Measurements from ENCODE around the gene CFI. TPM values are rescaled to one million over a fixed set of nuclear protein-coding genes. Genes with fewer than 3 reads are reported as not detected.
A peak's percentile ranks its signal among the peaks of the same experiment; 100 is the strongest.

CFI gene
- total RNA-seq, 1 experiment from 2014 or later = 0.26 TPM

DNA sequence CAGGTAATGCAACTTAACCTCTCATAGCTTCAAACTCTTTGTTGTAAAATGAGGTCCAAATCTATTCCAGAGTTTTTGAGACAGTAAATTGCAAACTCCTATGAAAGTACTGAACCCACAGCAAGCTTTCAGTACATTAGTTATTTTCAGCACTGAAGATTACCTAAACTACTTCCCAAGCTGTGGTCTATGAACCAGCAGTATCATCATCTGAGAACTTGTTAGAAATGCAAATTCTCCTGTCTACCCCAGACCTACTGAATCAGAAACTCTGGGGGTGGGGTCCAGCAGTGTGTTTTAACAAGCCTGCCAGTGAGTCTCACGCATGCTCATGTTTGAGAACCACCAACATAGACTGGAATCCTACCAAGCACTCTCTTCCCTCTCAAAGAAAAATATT is 92.8 kb downstream of the CFI start:
- in situ Hi-C loops (cut with HindIII; ENCODE audit: low pct_unique_long_range_greater_than_20kb, low sequenced_read_pairs) = no loop called here
- DNase-seq (ENCODE audit: low read depth, low spot score) = no peak

DNA sequence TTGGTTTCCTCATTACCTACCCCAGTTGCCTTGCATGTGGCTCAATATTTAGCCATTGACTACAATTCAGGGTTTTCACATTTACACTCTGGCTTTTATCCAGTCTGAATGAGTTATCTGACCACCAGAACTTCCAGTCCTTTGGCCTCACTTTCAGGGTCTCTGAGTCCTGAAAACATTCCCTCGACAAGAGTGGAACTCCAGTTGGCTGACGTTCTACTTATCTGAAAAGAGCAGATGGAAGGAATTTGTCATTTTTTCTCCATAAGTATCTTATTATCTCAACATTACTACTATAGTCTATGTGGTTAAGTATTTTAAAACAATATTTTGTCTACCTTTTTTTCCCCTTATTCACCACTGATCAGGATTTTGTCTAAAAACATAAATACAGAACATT is 93.4 kb downstream of the CFI start:
- no peak for DNase-seq (ENCODE audit: low read depth, low spot score)
- in situ Hi-C loops (cut with HindIII; ENCODE audit: low pct_unique_long_range_greater_than_20kb, low sequenced_read_pairs) = no loop called here

DNA sequence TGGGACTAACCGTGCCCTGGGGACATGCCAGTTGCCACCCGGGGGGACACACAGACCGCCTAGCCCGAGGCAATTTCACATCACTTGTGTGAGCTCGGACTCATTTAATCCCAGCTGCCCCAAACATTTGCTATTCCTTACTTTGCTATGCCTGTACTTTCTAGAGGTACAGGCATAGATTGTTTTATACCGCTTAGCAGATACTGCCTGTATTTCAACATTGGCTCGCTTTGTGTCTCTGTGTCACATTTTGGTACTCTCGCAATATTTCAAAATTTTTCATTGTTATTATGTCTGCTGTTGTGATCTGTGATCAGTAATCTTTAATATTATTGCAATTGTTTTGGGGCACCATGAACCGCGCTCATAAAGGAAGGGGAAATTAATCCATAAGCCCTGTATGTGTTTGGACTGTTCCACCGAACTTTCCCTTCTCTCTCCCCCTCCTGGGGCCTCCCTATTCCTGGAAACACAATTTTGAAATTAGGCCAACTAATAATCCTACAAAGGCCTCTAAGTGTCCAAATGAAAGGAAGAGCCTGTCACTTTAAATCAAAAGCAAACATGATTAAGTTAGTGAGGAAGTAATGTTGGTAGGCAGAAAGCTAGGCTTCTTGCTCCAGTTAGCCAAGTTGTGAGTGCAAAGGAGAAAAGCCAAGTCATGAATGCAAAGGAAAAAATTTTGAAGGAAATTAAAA is 98.0 kb downstream of the CFI start:
- in situ Hi-C loops (cut with HindIII; ENCODE audit: low pct_unique_long_range_greater_than_20kb, low sequenced_read_pairs) = no loop called here
- peak; percentile 24 for DNase-seq (ENCODE audit: low read depth, low spot score)

DNA sequence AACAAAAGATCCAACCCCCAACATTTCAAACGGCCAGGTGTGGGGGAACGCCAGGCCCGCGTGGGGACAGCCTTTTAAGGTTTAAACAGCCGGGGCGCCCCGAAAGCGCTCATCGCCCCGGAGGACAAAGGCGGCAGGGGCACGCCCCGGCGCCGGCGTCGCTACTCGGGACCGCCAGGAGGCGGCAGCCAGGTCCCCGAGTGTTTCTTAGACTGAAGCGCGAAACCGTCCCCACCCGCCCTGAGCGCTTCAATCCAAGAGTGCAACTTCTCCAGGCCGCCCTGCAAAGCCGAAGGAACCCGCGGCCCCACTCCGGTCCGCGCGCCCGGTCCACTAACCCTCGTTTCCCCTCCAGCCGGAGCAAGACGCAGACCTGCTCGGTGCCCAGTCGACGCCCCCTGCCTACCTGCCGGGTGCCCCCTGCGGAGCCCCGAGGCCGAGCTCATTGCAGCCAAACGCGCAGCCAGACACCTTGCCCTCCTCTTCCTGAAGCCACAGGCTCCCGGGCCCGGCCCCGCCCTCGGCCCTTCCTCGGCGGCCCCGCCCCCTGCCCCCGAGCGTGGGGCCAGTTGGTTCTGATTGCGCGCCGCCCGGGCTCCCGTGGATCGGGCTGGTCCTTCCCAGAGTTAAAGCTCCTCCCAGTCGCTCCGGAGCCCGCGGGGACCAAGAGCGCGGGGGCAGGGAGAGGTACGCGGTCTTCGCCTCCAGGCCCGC is 98.7 kb downstream of the CFI start, which contains the start of gene CASP6:
TSS of gene CASP6 (minus strand) at position 496 of the 714 bp plus-strand sequence. CDS start at position 446, 50 bp downstream.
- in situ Hi-C loops (cut with HindIII; ENCODE audit: low pct_unique_long_range_greater_than_20kb, low sequenced_read_pairs) = no loop called here
- DNase-seq (ENCODE audit: low read depth, low spot score) = peak; percentile 58

DNA sequence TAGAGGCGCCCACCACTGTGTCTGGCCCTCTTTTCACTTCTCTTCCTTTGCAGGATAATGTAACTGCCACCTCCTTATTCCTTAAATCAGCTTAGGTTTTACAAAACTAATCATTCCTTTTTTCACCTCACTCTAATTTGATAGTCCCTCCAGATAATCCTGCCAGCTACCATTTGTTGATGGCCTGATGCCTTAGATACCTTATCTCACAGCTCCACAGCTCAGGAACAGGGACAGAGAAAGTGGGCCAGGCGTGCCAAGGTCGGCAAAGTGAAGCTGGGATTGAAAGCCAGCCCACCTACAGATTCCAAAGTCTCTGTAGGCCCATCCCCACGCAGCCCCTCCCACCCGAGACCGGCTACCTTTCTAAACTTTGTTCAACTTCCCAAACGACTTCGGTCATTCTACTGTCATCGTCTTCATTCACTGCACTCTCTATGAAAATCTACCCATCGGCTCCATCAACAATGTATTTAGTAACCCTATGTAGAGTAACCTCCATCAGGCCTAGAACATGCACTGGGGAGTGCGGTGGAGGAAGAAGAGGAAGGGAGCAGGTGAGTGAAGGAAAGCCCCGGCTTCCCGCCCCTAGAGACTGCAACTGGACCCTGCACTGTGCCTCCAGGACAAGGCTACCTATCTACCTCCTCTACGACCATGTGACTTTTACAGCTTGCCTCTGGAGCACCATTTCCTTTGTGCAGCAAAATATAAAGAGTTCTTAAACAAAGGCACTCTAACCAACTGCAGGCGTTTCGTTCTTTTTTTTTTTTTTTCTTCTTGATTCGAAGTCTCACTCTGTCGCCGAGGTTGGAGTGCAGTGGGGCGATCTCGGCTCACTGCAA is 100.0 kb downstream of the CFI start:
- no peak for DNase-seq (ENCODE audit: low read depth, low spot score)
- in situ Hi-C loops (cut with HindIII; ENCODE audit: low pct_unique_long_range_greater_than_20kb, low sequenced_read_pairs) = no loop called here

DNA sequence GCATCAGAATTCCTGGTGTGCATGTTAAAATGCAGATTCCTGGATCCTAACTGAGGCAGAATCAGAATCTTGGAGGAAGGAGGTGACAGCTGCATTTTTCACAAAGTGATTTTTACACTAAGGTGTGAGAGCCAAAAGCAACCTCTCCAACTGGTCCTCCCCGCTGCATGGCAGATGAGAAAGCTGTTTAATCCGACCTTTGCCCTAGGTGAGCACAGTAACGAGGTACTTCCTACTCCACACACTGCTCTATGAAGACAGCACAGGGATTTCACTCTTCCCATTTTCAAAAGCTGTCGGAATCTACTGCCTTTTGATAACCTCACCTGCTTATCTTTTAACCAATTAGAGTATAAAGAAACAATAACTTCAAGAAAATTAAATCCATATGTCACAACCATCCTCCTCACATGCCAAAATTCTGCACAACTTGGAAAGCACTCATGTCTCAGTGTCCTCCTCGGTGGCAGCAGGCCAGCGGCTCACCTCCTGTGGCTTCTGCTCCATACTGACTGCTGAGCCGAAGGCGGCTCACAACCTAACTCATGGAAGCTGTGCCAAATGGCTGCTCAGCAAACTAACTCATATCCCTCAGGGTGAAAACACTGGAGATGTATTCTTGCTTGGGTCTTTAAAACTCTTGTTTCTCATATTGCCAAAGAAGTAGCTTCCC is 102.1 kb downstream of the CFI start:
- in situ Hi-C loops (cut with HindIII; ENCODE audit: low pct_unique_long_range_greater_than_20kb, low sequenced_read_pairs) = no loop called here
- DNase-seq (ENCODE audit: low read depth, low spot score) = no peak

DNA sequence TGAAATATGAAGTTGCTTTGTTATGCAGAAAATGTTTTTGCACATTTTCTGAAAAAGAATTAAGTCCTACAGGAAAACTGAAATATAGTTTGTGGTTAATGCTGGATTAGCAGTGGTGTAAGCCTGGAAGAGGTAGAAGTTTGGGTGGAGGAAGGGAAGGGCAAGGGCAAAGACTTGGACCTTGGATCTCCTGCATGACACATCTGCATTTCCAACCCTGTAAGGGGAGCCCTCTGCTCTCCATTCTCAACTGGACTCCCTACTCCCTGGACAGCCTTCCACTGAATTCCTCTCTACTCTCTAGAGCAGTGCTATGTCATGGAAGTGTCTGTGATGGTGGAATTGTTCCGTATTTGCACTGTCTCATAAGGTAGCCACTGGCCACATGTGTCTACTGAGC is 103.1 kb downstream of the CFI start:
- in situ Hi-C loops (cut with HindIII; ENCODE audit: low pct_unique_long_range_greater_than_20kb, low sequenced_read_pairs) = no loop called here
- no peak for DNase-seq (ENCODE audit: low read depth, low spot score)

DNA sequence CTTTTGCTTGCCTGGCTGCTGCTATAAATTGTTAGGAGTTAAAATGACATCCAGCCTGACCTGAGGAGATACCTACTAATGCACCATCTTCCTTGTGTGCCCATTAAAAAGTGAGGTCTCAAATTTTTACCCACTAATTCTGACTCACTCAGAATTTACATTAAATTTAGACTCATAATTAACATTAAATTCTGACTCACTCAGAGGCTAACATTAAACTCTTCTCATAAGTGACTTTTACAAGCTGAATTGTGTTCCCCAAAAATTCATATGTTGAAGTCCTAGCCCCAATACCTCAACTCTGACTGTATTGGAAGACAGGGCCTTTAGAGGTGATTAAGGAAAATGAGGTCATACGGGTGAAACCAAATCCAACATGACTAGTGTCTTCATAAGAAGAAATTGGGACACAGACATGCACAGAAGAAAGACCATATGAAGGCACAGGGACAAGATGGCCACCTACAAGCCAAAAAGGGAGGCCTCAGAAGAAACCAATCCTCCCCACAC is 110.3 kb downstream of the CFI start:
- no peak for DNase-seq (ENCODE audit: low read depth, low spot score)

More for the DNA sequence above, 110.3 kb downstream of the CFI start:
- in situ Hi-C loops (cut with HindIII; ENCODE audit: low pct_unique_long_range_greater_than_20kb, low sequenced_read_pairs) = no loop called here

Other genes with a start within 250 kb of the CFI start
- gene MCUB, start 241.8 kb downstream of the CFI start, total RNA-seq (2014; rRNA removed; shearing (Covaris generic)) = 0.75 and 3.7 TPM in 2 replicates
- gene CASP6, start 98.6 kb downstream of the CFI start, total RNA-seq (2014; rRNA removed; shearing (Covaris generic)) = 9.4 and 13.3 TPM in 2 replicates
- gene PLA2G12A, start 71.9 kb downstream of the CFI start, total RNA-seq (2014; rRNA removed; shearing (Covaris generic)) = 5.7 and 8.0 TPM in 2 replicates
- 9.9 and 10.6 TPM in 2 replicates for gene GAR1, start 13.8 kb upstream of the CFI start, total RNA-seq (2014; rRNA removed; shearing (Covaris generic))
- gene RRH, start 26.0 kb upstream of the CFI start, total RNA-seq (2014; rRNA removed; shearing (Covaris generic)) = not detected in 2 replicates
- gene LRIT3, start 46.1 kb upstream of the CFI start, total RNA-seq (2014; rRNA removed; shearing (Covaris generic)) = not detected in 2 replicates
- gene EGF, start 110.9 kb upstream of the CFI start, total RNA-seq (2014; rRNA removed; shearing (Covaris generic)) = 1.4 TPM in 2 replicates

All from SK-MEL-5 (cell line).